Ishikawa (cell line): ENCODE data around the gene DISP3.

ENCODE experiments used
- CEBPB ChIP-seq: IDR thresholded peaks from 2 replicates; pipeline ENCODE4 v1.6.1; 2012
- CREB1 ChIP-seq: IDR thresholded peaks from 2 replicates; pipeline ENCODE4 v1.6.1; 2012; ENCODE audit warnings: low read depth
- EGR1 ChIP-seq: IDR thresholded peaks from 2 replicates; pipeline ENCODE4 v1.6.1; 2012
- EP300 ChIP-seq: IDR thresholded peaks from 2 replicates; pipeline ENCODE4 v1.6.1; 2012; ENCODE audit warnings: borderline replicate concordance
- FOXM1 ChIP-seq: IDR thresholded peaks from 2 replicates; pipeline ENCODE4 v1.6.1; 2012; ENCODE audit warnings: low read depth, borderline replicate concordance
- NFIC ChIP-seq: IDR thresholded peaks from 2 replicates; pipeline ENCODE4 v1.6.1; 2012
- RAD21 ChIP-seq: IDR thresholded peaks from 2 replicates; pipeline ENCODE4 v1.6.1; 2012; ENCODE audit warnings: low read depth
- TAF1 ChIP-seq: IDR thresholded peaks from 2 replicates; pipeline ENCODE4 v1.6.1; 2012; ENCODE audit warnings: low read depth, mild to moderate bottlenecking
- TCF12 ChIP-seq: IDR thresholded peaks from 2 replicates; pipeline ENCODE4 v1.6.1; 2012; ENCODE audit warnings: low read depth
- TEAD4 ChIP-seq: IDR thresholded peaks from 2 replicates; pipeline ENCODE4 v1.6.1; 2012
- YY1 ChIP-seq: IDR thresholded peaks from 2 replicates; pipeline ENCODE4 v1.6.1; 2012; ENCODE audit warnings: low read depth
- ZBTB7A ChIP-seq: IDR thresholded peaks from 2 replicates; pipeline ENCODE4 v1.6.1; 2012; ENCODE audit warnings: low read depth
- TF ChIP-seq, protein P1 (sequence below): IDR thresholded peaks from 2 replicates; pipeline ENCODE4 v1.6.1; 2012
- TF ChIP-seq, protein P2 (sequence below): IDR thresholded peaks from 2 replicates; pipeline ENCODE4 v1.6.1; 2012
- TF ChIP-seq, protein P3 (sequence below): IDR thresholded peaks from 2 replicates; pipeline ENCODE4 v1.6.1; 2012; ENCODE audit warnings: low read depth, mild to moderate bottlenecking

Gene DISP3

DNA sequence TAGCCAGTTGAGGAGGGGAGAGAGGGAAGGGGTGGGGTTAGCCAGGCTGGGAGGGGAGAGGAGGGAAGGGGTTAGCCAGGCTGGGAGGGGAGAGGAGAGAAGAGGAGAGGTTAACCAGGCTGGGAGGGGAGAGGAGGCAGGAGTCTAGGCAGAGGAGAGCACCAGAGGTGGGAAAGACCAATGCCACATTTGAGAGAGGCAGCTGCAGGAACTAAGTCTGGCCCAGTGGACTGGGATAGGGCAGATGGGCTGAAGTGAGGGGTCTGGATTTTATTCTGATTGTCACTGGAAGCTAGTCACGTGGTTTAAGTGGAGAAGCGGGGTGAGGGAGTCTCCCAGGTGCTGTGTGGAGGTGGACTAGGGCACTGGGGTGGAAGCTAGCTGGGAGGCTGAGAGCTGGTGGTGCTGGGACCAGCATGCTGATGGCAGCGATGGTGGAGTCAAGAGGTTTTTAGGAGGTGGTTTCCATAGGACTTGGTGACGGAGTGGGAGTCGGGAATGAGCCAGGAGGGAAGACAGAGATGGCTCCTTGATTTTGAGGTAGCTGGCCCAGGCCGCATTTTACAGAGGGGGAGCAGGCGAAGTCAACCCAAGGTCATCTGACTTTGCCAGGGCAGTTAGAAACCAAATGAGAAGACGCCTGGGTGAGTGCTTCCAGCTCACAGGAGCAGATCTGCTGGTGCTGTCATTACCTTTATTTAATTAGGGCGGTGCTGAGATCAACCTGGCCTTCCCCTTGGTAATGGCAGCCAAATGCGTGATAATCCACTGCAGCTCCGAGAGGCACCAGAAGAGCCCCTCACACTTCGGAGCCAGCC lies 42.8 kb downstream of the DISP3 start:
- TF ChIP-seq ZBTB7A (no peak), NFIC (no peak), FOXM1 (no peak), CREB1 (no peak), TEAD4 (no peak), RAD21 (no peak), EGR1 (no peak), YY1 (no peak), EP300 (no peak), CEBPB (no peak), TAF1 (no peak), TCF12 (no peak)
- TF ChIP-seq, protein P1, sequence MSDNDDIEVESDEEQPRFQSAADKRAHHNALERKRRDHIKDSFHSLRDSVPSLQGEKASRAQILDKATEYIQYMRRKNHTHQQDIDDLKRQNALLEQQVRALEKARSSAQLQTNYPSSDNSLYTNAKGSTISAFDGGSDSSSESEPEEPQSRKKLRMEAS, result no peak
- TF ChIP-seq, protein P2, sequence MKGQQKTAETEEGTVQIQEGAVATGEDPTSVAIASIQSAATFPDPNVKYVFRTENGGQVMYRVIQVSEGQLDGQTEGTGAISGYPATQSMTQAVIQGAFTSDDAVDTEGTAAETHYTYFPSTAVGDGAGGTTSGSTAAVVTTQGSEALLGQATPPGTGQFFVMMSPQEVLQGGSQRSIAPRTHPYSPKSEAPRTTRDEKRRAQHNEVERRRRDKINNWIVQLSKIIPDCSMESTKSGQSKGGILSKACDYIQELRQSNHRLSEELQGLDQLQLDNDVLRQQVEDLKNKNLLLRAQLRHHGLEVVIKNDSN, result no peak
- TF ChIP-seq, protein P3, sequence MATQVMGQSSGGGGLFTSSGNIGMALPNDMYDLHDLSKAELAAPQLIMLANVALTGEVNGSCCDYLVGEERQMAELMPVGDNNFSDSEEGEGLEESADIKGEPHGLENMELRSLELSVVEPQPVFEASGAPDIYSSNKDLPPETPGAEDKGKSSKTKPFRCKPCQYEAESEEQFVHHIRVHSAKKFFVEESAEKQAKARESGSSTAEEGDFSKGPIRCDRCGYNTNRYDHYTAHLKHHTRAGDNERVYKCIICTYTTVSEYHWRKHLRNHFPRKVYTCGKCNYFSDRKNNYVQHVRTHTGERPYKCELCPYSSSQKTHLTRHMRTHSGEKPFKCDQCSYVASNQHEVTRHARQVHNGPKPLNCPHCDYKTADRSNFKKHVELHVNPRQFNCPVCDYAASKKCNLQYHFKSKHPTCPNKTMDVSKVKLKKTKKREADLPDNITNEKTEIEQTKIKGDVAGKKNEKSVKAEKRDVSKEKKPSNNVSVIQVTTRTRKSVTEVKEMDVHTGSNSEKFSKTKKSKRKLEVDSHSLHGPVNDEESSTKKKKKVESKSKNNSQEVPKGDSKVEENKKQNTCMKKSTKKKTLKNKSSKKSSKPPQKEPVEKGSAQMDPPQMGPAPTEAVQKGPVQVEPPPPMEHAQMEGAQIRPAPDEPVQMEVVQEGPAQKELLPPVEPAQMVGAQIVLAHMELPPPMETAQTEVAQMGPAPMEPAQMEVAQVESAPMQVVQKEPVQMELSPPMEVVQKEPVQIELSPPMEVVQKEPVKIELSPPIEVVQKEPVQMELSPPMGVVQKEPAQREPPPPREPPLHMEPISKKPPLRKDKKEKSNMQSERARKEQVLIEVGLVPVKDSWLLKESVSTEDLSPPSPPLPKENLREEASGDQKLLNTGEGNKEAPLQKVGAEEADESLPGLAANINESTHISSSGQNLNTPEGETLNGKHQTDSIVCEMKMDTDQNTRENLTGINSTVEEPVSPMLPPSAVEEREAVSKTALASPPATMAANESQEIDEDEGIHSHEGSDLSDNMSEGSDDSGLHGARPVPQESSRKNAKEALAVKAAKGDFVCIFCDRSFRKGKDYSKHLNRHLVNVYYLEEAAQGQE, result no peak

DNA sequence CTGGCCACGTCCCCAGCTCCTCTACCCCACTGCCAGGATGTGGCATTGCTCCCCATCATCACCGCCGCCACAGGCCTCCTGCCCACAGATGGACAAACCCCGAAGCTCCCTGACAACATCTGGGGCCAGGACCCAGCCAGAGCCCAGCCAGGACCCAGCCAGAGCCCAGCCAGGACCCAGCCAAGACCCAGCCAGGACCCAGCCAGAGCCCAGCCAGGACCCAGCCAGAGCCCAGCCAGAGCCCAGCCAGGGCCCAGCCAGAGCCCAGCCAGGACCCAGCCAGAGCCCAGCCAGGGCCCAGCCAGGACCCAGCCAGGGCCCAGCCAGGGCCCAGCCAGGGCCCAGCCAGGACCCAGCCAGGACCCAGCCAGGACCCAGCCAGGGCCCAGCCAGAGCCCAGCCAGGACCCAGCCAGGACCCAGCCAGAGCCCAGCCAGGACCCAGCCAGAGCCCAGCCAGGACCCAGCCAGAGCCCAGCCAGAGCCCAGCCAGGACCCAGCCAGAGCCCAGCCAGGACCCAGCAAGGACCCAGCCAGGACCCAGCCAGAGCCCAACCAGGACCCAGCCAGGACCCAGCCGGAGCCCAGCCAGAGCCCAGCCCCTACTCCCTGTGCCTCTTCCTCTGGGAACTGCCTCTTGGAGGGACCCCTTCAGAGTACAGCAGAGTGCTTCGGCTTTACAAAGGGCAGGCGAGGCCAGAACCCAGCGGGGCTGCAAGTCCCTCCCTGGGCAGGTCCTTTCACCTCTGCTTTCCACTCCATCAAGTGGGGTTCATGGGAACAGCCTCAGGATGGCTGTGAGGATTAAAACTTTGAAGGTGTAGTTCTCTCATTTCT lies 43.7 kb downstream of the DISP3 start:
- TF ChIP-seq, protein P1, result no peak
- TF ChIP-seq, protein P2, result no peak
- TF ChIP-seq EGR1, result no peak
- TF ChIP-seq TAF1, result no peak
- no peak for TF ChIP-seq FOXM1
- TF ChIP-seq, protein P3, result no peak
- no peak for TF ChIP-seq TCF12
- no peak for TF ChIP-seq CREB1
- TF ChIP-seq TEAD4, result no peak
- TF ChIP-seq NFIC, result no peak
- TF ChIP-seq RAD21, result no peak

DNA sequence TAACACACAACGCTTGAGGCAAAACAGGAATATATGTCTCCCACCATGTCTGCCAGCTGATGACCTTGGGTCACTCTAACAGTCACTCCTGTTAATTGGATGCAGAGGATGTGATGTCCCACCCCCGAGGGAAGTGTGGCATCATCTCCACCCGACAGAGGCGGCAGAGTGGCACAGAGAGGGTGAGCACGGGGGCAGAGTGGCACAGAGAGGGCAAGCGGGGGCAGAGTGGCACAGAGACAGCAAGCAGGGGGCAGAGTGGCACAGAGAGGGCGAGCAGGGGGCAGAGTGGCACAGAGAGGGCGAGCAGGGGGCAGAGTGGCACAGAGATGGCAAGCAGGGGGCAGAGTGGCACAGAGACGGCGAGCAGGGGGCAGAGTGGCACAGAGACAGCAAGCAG lies 44.3 kb downstream of the DISP3 start:
- no peak for TF ChIP-seq ZBTB7A
- TF ChIP-seq, protein P3, result no peak
- no peak for TF ChIP-seq TCF12
- no peak for TF ChIP-seq RAD21
- TF ChIP-seq, protein P1, result no peak
- TF ChIP-seq EGR1, result no peak
- TF ChIP-seq CEBPB, result no peak
- no peak for TF ChIP-seq TAF1
- no peak for TF ChIP-seq FOXM1
- TF ChIP-seq, protein P2, result no peak
- TF ChIP-seq NFIC, result no peak
- no peak for TF ChIP-seq YY1
- no peak for TF ChIP-seq CREB1
- no peak for TF ChIP-seq EP300
